GM23248 (cell line): ENCODE data around the gene DOK3.

Source experiments
- EZH2 ChIP-seq: fragments of 200-600 bp; sonication (generic); IDR thresholded peaks from 2 replicates; pipeline ENCODE4 v1.6.1; 2018; ENCODE audit warnings: antibody characterized with exemption, mild to moderate bottlenecking; ENCODE audit not compliant: insufficient read depth, poor library complexity, severe bottlenecking
- EZH2phosphoT487 ChIP-seq: fragments of 200-600 bp; sonication (generic); IDR thresholded peaks from 2 replicates; pipeline ENCODE4 v1.6.1; 2018; ENCODE audit warnings: antibody characterized with exemption, moderate library complexity, mild to moderate bottlenecking, low read depth; ENCODE audit not compliant: insufficient read depth

DNA sequence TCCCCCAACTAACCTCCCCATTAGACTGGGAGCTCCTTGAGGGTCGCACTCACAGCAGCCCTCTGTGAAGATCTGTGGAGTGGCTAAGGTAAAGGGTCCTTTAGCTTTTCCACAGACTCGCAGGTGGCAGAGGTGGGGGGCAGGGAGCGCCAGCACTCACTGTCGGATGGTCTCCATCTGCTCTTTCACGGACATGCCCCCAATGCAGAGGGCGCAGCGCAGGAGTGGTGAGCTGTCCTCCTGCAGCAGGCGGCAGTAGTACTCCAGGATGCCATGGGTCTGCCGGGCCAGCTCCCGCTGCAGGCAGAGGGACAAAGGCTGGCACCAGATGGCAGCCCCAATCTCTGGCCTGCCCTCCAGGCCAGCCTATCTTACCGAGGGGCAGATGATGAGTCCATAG is 4.9 kb upstream of the DOK3 start:
- TF ChIP-seq EZH2phosphoT487: no peak
- TF ChIP-seq EZH2: no peak
